ENCODE measurements around the gene FSTL4. TPM values are rescaled to one million over a fixed set of nuclear protein-coding genes. Genes with fewer than 3 reads are reported as not detected.

The FSTL4 gene
- total RNA-seq, 4 donors from 2014 or later: 5.1 to 8.3 (median 6.0) TPM

DNA sequence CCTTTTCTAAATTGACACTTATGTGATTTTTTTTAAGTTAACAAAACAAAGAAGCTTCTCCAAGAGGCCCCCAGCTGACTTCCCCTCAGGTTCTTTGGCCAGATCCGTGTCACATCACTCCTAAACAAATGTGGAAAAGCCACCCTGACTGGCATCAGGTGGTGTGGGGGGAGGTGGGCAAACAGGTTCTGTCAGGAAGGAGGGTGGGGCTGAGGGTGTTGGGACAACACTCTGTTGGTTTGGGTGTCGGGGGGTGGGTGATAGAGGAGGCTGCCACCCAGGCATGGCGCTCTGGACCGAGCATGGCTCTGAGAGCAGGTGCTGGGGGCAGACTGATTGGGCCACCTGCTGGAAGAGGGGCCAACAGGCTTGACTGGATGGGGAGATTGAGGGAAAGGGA lies 349.7 kb downstream of the FSTL4 start:
- 78% methylated on average over 4 of the region's 4 CpGs for WGBS, 2 donors
- no peak for DNase-seq (ENCODE audit: low spot score in 2 of 2)
- intact Hi-C loops (cut with DNase I; ENCODE audit: low total_unique reads): no loop called here
- no peak for TF ChIP-seq POLR2A (IDR thresholded peaks at IDR 0.05)
- TF ChIP-seq, protein P1, sequence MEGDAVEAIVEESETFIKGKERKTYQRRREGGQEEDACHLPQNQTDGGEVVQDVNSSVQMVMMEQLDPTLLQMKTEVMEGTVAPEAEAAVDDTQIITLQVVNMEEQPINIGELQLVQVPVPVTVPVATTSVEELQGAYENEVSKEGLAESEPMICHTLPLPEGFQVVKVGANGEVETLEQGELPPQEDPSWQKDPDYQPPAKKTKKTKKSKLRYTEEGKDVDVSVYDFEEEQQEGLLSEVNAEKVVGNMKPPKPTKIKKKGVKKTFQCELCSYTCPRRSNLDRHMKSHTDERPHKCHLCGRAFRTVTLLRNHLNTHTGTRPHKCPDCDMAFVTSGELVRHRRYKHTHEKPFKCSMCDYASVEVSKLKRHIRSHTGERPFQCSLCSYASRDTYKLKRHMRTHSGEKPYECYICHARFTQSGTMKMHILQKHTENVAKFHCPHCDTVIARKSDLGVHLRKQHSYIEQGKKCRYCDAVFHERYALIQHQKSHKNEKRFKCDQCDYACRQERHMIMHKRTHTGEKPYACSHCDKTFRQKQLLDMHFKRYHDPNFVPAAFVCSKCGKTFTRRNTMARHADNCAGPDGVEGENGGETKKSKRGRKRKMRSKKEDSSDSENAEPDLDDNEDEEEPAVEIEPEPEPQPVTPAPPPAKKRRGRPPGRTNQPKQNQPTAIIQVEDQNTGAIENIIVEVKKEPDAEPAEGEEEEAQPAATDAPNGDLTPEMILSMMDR (IDR thresholded peaks at IDR 0.05): no peak
- no peak overlapping the region for H3K4me3 ChIP-seq (ENCODE audit: low read depth, poor library complexity, severe bottlenecking)

DNA sequence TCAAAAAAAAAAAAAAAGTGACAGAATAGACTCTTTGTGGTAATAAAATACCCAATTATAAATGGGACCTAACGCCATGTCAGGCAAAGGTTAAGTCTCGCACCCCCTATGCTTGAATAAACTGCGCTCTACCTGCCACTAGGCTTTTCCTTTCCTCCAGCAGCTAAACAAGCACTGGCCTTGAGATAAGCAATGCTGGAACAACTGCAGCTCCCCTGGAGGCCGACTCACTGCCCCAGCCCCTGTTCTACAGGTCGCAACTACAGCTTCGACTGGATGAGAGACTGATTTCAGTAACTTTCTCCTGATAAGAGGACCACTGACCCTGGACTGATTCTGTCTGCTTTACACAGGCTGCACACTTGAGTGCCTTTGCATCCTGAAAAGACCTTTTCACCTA lies 350.3 kb downstream of the FSTL4 start:
- WGBS, 2 donors: 89 to 97% methylated on average over 6 of the region's 6 CpGs
- no peak for DNase-seq (ENCODE audit: low spot score in 2 of 2)
- H3K4me3 ChIP-seq (ENCODE audit: low read depth, poor library complexity, severe bottlenecking): no peak overlapping the region
- TF ChIP-seq, protein P1 (IDR thresholded peaks at IDR 0.05): no peak
- TF ChIP-seq POLR2A (IDR thresholded peaks at IDR 0.05): no peak
- intact Hi-C loops (cut with DNase I; ENCODE audit: low total_unique reads): no loop called here

DNA sequence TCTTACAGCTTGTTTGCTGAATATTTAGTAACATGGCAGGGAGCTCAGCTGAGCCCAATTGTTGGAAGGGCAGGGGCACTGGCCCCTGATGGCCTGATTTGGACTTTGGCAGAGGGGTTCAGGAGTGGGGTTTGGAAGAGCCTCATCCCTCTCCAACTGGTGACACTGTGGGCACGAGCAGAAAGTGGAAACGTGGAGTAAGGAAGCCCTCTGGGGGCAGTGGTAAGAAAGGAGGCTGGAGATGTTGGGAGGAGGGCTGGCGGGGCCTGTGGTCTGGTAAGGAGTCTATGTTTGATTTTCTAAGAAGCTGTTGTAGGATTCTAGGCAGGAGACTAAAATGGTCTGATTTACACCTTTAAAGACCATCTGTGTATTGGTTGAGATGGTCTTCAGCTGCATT lies 351.6 kb downstream of the FSTL4 start:
- no peak overlapping the region for H3K4me3 ChIP-seq (ENCODE audit: low read depth, poor library complexity, severe bottlenecking)
- no peak for DNase-seq (ENCODE audit: low spot score in 2 of 2)
- intact Hi-C loops (cut with DNase I; ENCODE audit: low total_unique reads): no loop called here
- 77 to 79% methylated on average over 3 of the region's 3 CpGs for WGBS, 2 donors
- TF ChIP-seq, protein P1 (IDR thresholded peaks at IDR 0.05): no peak
- TF ChIP-seq POLR2A (IDR thresholded peaks at IDR 0.05): no peak

DNA sequence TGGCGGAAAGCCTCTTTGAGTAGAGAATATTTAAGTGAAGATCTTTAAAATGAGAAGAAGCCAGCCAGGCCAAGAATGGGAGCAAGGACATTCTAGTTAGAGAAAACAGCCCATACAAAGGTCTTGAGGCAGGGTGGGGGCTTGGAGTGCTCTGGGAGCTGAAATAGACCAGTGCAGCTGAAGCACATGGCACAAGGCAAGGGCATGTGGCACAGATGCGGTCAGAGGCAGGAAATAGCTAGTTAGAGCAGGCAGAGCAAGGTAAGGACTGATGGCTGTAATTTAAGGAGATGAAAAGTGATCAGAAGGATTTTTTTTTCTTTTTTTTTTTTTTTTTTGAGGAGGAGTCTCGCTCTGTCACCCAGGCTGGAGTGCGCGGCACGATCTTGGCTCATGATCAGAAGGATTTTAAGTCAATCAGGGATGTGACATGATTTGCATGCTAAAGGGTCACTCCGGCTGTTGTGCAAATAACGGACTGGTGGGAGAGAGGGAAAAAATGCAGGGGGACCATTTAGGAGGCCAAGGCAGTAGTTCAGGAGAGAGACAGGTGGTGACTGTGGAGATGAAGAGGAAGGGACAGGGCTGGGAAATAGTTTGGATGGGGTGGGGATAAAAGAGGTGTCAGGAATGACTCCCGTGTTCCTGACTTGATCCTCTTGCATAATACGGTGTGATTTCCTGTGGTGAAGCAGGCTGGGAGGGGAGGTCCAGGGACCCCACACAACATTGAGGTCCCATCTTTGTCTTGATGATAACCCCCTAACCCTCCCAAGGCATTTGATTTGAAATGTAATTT lies 352.9 kb downstream of the FSTL4 start:
- intact Hi-C loops (cut with DNase I; ENCODE audit: low total_unique reads): no loop called here
- H3K4me3 ChIP-seq (ENCODE audit: low read depth, poor library complexity, severe bottlenecking): no peak overlapping the region
- DNase-seq (ENCODE audit: low spot score in 2 of 2): no peak
- 79 to 80% methylated on average over 10 of the region's 10 CpGs for WGBS, 2 donors
- no peak for TF ChIP-seq POLR2A (IDR thresholded peaks at IDR 0.05)
- TF ChIP-seq, protein P1 (IDR thresholded peaks at IDR 0.05): no peak

DNA sequence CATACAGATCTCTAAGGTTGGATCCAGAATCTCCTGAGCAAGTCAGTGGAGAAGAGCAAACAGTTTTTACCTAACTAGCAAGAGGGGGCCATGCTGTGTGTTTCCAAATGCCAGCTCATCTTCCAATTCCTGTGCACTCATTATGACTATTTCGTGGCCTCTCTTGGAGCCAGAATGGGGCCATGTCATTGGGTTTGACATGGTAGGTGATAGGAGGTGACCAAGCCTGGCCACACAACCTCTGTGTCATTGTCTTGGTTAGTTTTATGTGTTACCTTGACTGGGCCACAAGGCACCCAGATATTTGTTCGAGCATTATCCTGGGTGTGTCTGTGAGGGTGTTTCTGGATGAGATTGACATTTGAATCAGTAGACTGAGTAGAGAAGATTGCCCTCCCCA lies 354.4 kb downstream of the FSTL4 start:
- 96 to 100% methylated on average over 2 of the region's 2 CpGs for WGBS, 2 donors
- DNase-seq (ENCODE audit: low spot score in 2 of 2): no peak
- TF ChIP-seq, protein P1 (IDR thresholded peaks at IDR 0.05): no peak
- no peak for TF ChIP-seq POLR2A (IDR thresholded peaks at IDR 0.05)
- intact Hi-C loops (cut with DNase I; ENCODE audit: low total_unique reads): no loop called here
- H3K4me3 ChIP-seq (ENCODE audit: low read depth, poor library complexity, severe bottlenecking): no peak overlapping the region

DNA sequence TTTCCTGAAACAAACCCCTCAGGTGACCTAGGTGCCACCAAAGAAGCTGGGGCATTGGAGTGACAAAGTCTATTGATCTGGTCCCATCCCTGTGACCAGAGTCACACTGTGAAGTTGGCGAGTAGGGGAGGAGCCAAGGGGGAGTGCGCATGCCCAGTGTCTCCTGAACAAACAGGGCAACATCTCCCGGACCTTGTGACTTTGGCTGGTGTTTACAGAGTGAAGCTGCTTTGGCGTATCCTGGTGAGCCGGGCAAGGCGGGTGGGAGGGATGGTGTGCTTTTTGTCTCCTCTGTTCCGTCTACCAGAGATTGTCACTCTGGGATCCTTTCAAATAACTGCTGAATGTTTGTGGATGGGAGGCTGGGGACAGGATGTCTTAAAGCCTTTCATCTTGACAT lies 356.1 kb downstream of the FSTL4 start:
- intact Hi-C loops (cut with DNase I; ENCODE audit: low total_unique reads): no loop called here
- TF ChIP-seq, protein P1 (IDR thresholded peaks at IDR 0.05): no peak
- TF ChIP-seq POLR2A (IDR thresholded peaks at IDR 0.05): no peak
- WGBS, 2 donors: 93 to 94% methylated on average over 7 of the region's 7 CpGs
- no peak for DNase-seq (ENCODE audit: low spot score in 2 of 2)
- no peak overlapping the region for H3K4me3 ChIP-seq (ENCODE audit: low read depth, poor library complexity, severe bottlenecking)

Measured in lower leg skin (tissue), 4 donors.